ENCODE results near the gene SLC1A3.
A peak's percentile ranks its signal among the peaks of the same experiment; 100 is the strongest.

SLC1A3 gene

DNA sequence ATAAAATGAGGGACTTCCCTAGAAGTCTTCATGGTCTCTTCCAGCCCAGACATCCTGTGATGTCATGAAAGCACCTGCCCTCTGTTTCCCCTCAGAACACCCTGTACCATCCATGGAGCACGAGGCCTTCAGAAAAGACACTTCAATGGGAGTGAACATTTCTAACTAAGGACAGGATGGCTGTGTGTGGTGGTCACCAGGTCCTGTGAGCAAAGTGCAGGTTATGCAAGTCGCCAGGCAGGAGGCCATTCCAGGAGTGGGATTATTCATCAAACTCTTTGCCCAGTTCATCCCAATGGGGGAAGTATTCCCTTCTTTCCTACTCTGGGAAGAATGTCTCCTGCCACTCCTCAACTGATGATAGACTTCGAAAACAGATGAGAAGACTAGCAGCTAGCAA, 80.5 kb downstream of the SLC1A3 start:
- Histone ChIP-seq H4K20me1 (ENCODE audit: insufficient read depth, low read length) (no peaks in the 10 kb centered on the region), H3K36me3 (replicated peaks; ENCODE audit: low read depth, low read length) (no peaks in the 10 kb centered on the region), H3K4me3 (ENCODE audit: low read length) (no peak overlapping the region), H3K79me2 (ENCODE audit: low read length) (no peaks in the 10 kb centered on the region), H2AFZ (ENCODE audit: low read depth, low read length) (no peak overlapping the region), H3K27me3 (ENCODE audit: low read depth, low read length) (no peaks in the 10 kb centered on the region), H3K4me2 (ENCODE audit: low read length) (no peak overlapping the region), H3K4me1 (ENCODE audit: low read length) (peaks cover 30% of the 10 kb centered on the region), H3K27ac (ENCODE audit: low read length) (no peak overlapping the region), H3K9ac (ENCODE audit: low read length) (no peak overlapping the region), H3K9me3 (ENCODE audit: insufficient read depth, low read length) (no peaks in the 10 kb centered on the region)
- no peak for TF ChIP-seq EZH2phosphoT487 (IDR thresholded peaks at IDR 0.05; ENCODE audit: low read depth)
- TF ChIP-seq, protein P1, sequence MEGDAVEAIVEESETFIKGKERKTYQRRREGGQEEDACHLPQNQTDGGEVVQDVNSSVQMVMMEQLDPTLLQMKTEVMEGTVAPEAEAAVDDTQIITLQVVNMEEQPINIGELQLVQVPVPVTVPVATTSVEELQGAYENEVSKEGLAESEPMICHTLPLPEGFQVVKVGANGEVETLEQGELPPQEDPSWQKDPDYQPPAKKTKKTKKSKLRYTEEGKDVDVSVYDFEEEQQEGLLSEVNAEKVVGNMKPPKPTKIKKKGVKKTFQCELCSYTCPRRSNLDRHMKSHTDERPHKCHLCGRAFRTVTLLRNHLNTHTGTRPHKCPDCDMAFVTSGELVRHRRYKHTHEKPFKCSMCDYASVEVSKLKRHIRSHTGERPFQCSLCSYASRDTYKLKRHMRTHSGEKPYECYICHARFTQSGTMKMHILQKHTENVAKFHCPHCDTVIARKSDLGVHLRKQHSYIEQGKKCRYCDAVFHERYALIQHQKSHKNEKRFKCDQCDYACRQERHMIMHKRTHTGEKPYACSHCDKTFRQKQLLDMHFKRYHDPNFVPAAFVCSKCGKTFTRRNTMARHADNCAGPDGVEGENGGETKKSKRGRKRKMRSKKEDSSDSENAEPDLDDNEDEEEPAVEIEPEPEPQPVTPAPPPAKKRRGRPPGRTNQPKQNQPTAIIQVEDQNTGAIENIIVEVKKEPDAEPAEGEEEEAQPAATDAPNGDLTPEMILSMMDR (IDR thresholded peaks at IDR 0.05; ENCODE audit: low read depth, low read length), result no peak

DNA sequence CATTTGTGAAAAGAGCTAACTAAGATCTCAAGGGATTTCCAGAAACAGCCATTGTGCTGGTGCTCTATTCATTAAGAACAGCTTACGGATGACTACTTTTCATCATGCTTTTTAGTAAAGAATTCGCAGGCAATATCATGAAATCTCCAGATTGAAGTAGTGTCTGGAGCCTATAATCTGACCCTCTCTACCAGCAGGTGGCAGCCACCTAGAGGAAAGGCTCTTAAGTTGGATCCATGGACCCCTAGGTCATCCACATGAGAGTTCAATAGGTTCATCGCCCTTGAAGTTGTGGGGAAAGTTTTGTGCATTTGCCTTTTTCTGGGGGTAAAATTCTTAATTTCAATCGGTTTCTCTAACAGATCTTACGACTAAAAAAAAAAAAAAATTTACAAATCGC, 82.3 kb downstream of the SLC1A3 start:
- peaks cover 26% of the 10 kb centered on the region for H3K4me1 ChIP-seq (ENCODE audit: low read length)
- H3K4me3 ChIP-seq (ENCODE audit: low read length), result no peak overlapping the region
- TF ChIP-seq, protein P1 (IDR thresholded peaks at IDR 0.05; ENCODE audit: low read depth, low read length), result peak; percentile 61
- TF ChIP-seq EZH2phosphoT487 (IDR thresholded peaks at IDR 0.05; ENCODE audit: low read depth), result no peak
- H3K79me2 ChIP-seq (ENCODE audit: low read length), result no peaks in the 10 kb centered on the region
- H3K4me2 ChIP-seq (ENCODE audit: low read length), result peak overlapping the region; percentile 93
- H3K9ac ChIP-seq (ENCODE audit: low read length), result no peak overlapping the region
- no peak overlapping the region for H3K27ac ChIP-seq (ENCODE audit: low read length)
- H2AFZ ChIP-seq (ENCODE audit: low read depth, low read length), result no peak overlapping the region
- no peaks in the 10 kb centered on the region for H4K20me1 ChIP-seq (ENCODE audit: insufficient read depth, low read length)
- H3K36me3 ChIP-seq (replicated peaks; ENCODE audit: low read depth, low read length), result no peaks in the 10 kb centered on the region
- no peaks in the 10 kb centered on the region for H3K9me3 ChIP-seq (ENCODE audit: insufficient read depth, low read length)
- no peaks in the 10 kb centered on the region for H3K27me3 ChIP-seq (ENCODE audit: low read depth, low read length)

DNA sequence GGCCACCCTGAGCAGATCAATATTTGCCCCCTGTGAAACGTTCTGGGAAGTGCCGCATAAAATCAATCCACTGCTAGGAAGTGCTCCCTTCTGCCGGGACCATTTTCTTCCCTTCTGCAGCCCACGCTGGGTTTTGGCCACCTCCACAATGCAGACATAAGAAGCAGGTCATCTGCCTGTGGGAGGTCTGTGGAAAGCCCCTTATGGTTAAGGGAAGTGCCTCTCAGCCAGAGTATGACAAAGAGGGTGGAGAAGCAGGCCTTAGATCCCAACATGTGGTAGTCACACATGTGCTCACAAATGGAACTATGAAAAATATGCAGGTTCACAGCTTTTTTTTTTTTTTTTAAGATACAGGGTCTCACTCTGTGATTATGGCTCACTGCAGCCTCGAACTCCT, 82.8 kb downstream of the SLC1A3 start:
- no peaks in the 10 kb centered on the region for H3K27me3 ChIP-seq (ENCODE audit: low read depth, low read length)
- H4K20me1 ChIP-seq (ENCODE audit: insufficient read depth, low read length), result no peaks in the 10 kb centered on the region
- TF ChIP-seq EZH2phosphoT487 (IDR thresholded peaks at IDR 0.05; ENCODE audit: low read depth), result no peak
- H3K36me3 ChIP-seq (replicated peaks; ENCODE audit: low read depth, low read length), result no peaks in the 10 kb centered on the region
- H3K4me2 ChIP-seq (ENCODE audit: low read length), result peak overlapping the region; percentile 93
- H3K4me3 ChIP-seq (ENCODE audit: low read length), result peak overlapping the region; percentile 20; the same call in 1 of the 2 replicates
- no peaks in the 10 kb centered on the region for H3K79me2 ChIP-seq (ENCODE audit: low read length)
- no peaks in the 10 kb centered on the region for H3K9me3 ChIP-seq (ENCODE audit: insufficient read depth, low read length)
- no peak overlapping the region for H3K27ac ChIP-seq (ENCODE audit: low read length)
- peaks cover 26% of the 10 kb centered on the region for H3K4me1 ChIP-seq (ENCODE audit: low read length)
- no peak overlapping the region for H3K9ac ChIP-seq (ENCODE audit: low read length)
- peak overlapping the region; percentile 73 for H2AFZ ChIP-seq (ENCODE audit: low read depth, low read length)

DNA sequence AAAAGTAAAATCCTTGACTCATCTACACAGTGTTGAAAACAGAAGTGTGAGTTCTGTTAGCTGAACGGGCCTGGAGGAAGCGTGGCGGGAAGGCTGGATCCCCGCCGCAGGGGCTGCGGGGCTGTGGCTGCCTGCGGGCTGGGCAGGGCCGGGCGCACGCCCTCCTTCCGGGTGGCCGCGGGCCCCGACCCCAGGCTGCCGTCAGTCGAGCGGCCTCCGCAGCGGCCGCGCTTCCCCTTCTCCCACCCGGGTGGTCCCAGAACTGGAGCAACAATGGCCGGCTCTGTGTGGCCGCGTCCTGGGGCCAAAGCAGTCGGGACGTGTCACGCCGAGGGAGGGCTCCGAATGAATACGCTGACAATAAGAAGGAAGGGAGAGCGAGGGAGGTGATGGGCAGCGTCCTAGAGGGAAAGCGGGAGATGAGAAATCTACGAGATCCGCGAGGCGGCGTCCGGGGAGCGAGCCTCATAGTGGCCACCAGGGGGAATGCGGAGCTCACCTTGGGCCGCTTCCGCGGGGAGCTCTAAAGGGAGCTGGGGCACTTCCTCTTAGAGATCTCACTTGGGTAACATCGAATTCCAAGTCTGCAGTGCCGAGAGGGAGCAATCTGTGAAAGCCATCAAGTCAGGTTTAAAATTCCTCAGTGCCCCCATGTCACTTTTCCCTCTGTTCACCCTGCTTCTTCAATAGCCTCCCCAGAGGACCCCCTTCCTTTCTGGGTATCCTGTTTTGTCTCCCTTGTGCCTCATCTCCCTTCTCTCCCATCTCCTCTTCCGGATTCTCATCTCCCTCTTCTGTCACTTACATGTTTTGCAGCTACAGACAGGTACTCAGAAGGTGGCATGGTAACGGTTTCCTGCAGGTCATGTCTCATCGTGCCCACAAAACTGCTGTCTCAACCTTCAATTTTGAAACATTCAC, 83.9 kb downstream of the SLC1A3 start:
- Histone ChIP-seq H3K9me3 (ENCODE audit: insufficient read depth, low read length) (no peaks in the 10 kb centered on the region), H3K36me3 (replicated peaks; ENCODE audit: low read depth, low read length) (no peaks in the 10 kb centered on the region), H3K79me2 (ENCODE audit: low read length) (no peaks in the 10 kb centered on the region), H3K27ac (ENCODE audit: low read length) (peak overlapping the region; percentile 37), H2AFZ (ENCODE audit: low read depth, low read length) (peak overlapping the region; percentile 99), H4K20me1 (ENCODE audit: insufficient read depth, low read length) (no peaks in the 10 kb centered on the region), H3K4me2 (ENCODE audit: low read length) (peak overlapping the region; percentile 93), H3K27me3 (ENCODE audit: low read depth, low read length) (no peaks in the 10 kb centered on the region), H3K4me3 (ENCODE audit: low read length) (peak overlapping the region; percentile 99), H3K4me1 (ENCODE audit: low read length) (peaks cover 26% of the 10 kb centered on the region), H3K9ac (ENCODE audit: low read length) (peak overlapping the region; percentile 89)
- TF ChIP-seq EZH2phosphoT487 (IDR thresholded peaks at IDR 0.05; ENCODE audit: low read depth), result no peak
- TF ChIP-seq, protein P1 (IDR thresholded peaks at IDR 0.05; ENCODE audit: low read depth, low read length), result peak; percentile 55

Measured in OCI-LY3 (cell line).